CD4-positive, CD25-positive, alpha-beta regulatory T cell (primary cell): ENCODE results near the gene KRT38. TPM values are rescaled to one million over a fixed set of nuclear protein-coding genes. Genes with fewer than 3 reads are reported as not detected.
A peak's percentile ranks its signal among the peaks of the same experiment; 100 is the strongest.

Source experiments
- ATAC-seq, 2 donors: fragments of 150-1000 bp; cut with Tn5 transposase; one replicate each; pipeline ENCODE4 v1.10.0; 2021; ENCODE audit warnings: low read depth in 2 of 2, moderate number of reproducible peaks in 2 of 2, moderate library complexity in 1 of 2
- DNase-seq, 3 donors: peaks; one replicate each; pipeline versions ENCODE4 v3.0.0 to v3.0.0-alpha.2; 2012 to 2022; ENCODE audit warnings: mixed read lengths in 1 of 3
- H3K27ac ChIP-seq: one replicate; pipeline ENCODE4 v1.7.0; 2013; ENCODE audit warnings: mild to moderate bottlenecking, low read length; ENCODE audit not compliant: insufficient read depth, poor library complexity, severe bottlenecking
- H3K27me3 ChIP-seq: one replicate; pipeline ENCODE4 v1.7.0; 2013; ENCODE audit warnings: low read length; ENCODE audit not compliant: control insufficient read depth, insufficient read depth
- H3K36me3 ChIP-seq: one replicate; pipeline ENCODE4 v1.7.0; 2013; ENCODE audit warnings: mild to moderate bottlenecking, low read length, moderate library complexity; ENCODE audit not compliant: control insufficient read depth, insufficient read depth
- H3K4me1 ChIP-seq: 2 replicates; pipeline ENCODE4 v1.7.0; 2013; ENCODE audit warnings: mild to moderate bottlenecking, low read length; ENCODE audit not compliant: insufficient read depth, control insufficient read depth, poor library complexity, severe bottlenecking
- H3K4me3 ChIP-seq: one replicate; pipeline ENCODE4 v1.7.0; 2013; ENCODE audit warnings: low read depth, mild to moderate bottlenecking, low read length, moderate library complexity
- H3K9me3 ChIP-seq, 2 experiments: 1 replicate in 1 of 2; 2 replicates in 1 of 2; pipeline ENCODE4 v1.7.0; 2013; ENCODE audit warnings: low read length in 2 of 2, mild to moderate bottlenecking in 1 of 2, moderate library complexity in 1 of 2; ENCODE audit not compliant: control insufficient read depth in 2 of 2
- H3K27ac Mint-ChIP-seq, 3 donors: one replicate each; pipeline ENCODE4 v1.8.0; 2020 to 2022; ENCODE audit warnings: mild to moderate bottlenecking in 3 of 3, mixed read lengths in 3 of 3, moderate library complexity in 2 of 3
- H3K27me3 Mint-ChIP-seq: one replicate; pipeline ENCODE4 v1.8.0; 2022; ENCODE audit warnings: mild to moderate bottlenecking, mixed read lengths
- H3K36me3 Mint-ChIP-seq: one replicate; pipeline ENCODE4 v1.8.0; 2020; ENCODE audit warnings: mixed read lengths
- H3K4me1 Mint-ChIP-seq, 4 donors: one replicate each; pipeline ENCODE4 v1.8.0; 2020 to 2022; ENCODE audit warnings: mixed read lengths in 4 of 4, mild to moderate bottlenecking in 1 of 4
- H3K4me3 Mint-ChIP-seq, 4 donors: one replicate each; pipeline ENCODE4 v1.8.0; 2020 to 2022; ENCODE audit warnings: mild to moderate bottlenecking in 4 of 4, mixed read lengths in 4 of 4, moderate library complexity in 3 of 4
- H3K9me3 Mint-ChIP-seq, 7 donors: one replicate each; pipeline ENCODE4 v1.8.0; 2020 to 2022; ENCODE audit warnings: mixed read lengths in 7 of 7, mild to moderate bottlenecking in 3 of 7, moderate library complexity in 2 of 7
- polyA plus RNA-seq, 4 donors: library from polyadenylated mRNA; unstranded; fragments of 300-500 nt; fragmentation: Illumina TruSeq; gene quantifications; one replicate each; pipeline ENCODE4 v1.2.3, GENCODE V29; 2021
- total RNA-seq: library from RNA; stranded (reverse); gene quantifications from one replicate; pipeline ENCODE4 v1.2.3, GENCODE V29; 2022

KRT38 gene
- total RNA-seq = not detected
- polyA plus RNA-seq = not detected

- DNase-seq (no peak), ATAC-seq (no peak)
- H3K27ac Mint-ChIP-seq = no peak within 1 kb of the TSS
- H3K27me3 ChIP-seq = peaks cover 16% of the 10 kb centered on the region
- no peak within 1 kb of the TSS for H3K4me3 ChIP-seq
- no peaks in the 10 kb centered on the region for H3K4me1 Mint-ChIP-seq
- no peaks in the 10 kb centered on the region for H3K36me3 Mint-ChIP-seq
- no peak within 1 kb of the TSS for H3K4me3 Mint-ChIP-seq
- H3K4me1 ChIP-seq = no peaks in the 10 kb centered on the region
- H3K9me3 ChIP-seq = no peaks in the 10 kb centered on the region
- H3K27me3 Mint-ChIP-seq = peaks cover 10% of the 10 kb centered on the region
- no peaks in the 10 kb centered on the region for H3K36me3 ChIP-seq
- H3K27ac ChIP-seq = no peak within 1 kb of the TSS
- H3K9me3 Mint-ChIP-seq = peaks cover 0 to 3% (median 0%) of the 10 kb centered on the region in 7 donors
Measured at GRCh38 chr17:41440531-41441033, at the start of gene KRT38. TSS of gene KRT38 (minus strand) at chr17:41440983. CDS start at chr17:41440921, 62 bp downstream.

DNA sequence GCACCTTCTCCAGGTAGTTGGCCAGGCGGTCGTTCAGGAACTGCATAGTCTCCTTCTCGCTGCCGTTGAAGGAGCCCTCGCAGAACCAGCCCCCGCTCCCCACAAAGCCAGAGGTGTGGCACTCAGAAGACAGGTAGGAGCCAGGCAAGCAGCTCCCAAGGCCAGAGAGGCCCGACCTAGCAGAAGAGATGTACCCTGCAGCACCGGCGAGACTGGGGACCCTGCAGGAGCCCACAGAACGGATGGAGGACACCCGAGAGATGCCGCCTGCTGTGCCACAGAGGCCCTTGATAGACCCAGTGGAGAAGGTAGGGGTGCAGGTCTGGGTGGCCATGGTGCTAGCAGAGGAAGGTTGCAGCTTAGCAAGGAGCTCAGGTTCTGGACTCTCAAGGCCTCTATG is 48.7 kb upstream of the KRT38 start, which contains the start of gene KRT36:
KRT36 (minus strand) TSS at position 380 of the 400 bp plus-strand sequence; CDS start at position 334, 46 bp downstream.
- peaks cover 0 to 4% (median 0%) of the 10 kb centered on the region in 4 donors for H3K4me1 Mint-ChIP-seq
- peaks cover 19% of the 10 kb centered on the region for H3K27me3 Mint-ChIP-seq
- H3K36me3 Mint-ChIP-seq = no peaks in the 10 kb centered on the region
- Histone ChIP-seq H3K4me3 (no peak within 1 kb of the TSS), H3K4me1 (no peaks in the 10 kb centered on the region), H3K27ac (no peak within 1 kb of the TSS), H3K9me3 (no peaks in the 10 kb centered on the region), H3K27me3 (no peaks in the 10 kb centered on the region), H3K36me3 (no peaks in the 10 kb centered on the region)
- H3K9me3 Mint-ChIP-seq = peaks cover 0 to 1% (median 0%) of the 10 kb centered on the region in 7 donors
- H3K4me3 Mint-ChIP-seq = no peak within 1 kb of the TSS
- DNase-seq = no peak
- no peak within 1 kb of the TSS for H3K27ac Mint-ChIP-seq
- no peak for ATAC-seq

GRCh38 chr17:41486809-41487530 is 46.2 kb upstream of the KRT38 start:
- no peaks in the 10 kb centered on the region for H3K9me3 ChIP-seq
- no peak overlapping the region for H3K27ac ChIP-seq
- Mint-ChIP-seq H3K27me3 (peaks cover 14% of the 10 kb centered on the region), H3K36me3 (no peaks in the 10 kb centered on the region), H3K4me1 (peaks cover 0 to 4% (median 0%) of the 10 kb centered on the region in 4 donors), H3K4me3 (no peak overlapping the region), H3K9me3 (peaks cover 0 to 1% (median 0%) of the 10 kb centered on the region in 7 donors), H3K27ac (no peak overlapping the region)
- no peaks in the 10 kb centered on the region for H3K36me3 ChIP-seq
- H3K27me3 ChIP-seq = no peaks in the 10 kb centered on the region
- ATAC-seq (no peak), DNase-seq (peak in 1 of 3 donors; percentile 36)
- no peak overlapping the region for H3K4me3 ChIP-seq
- no peaks in the 10 kb centered on the region for H3K4me1 ChIP-seq

- no peaks in the 10 kb centered on the region for H3K27me3 ChIP-seq
- H3K27ac ChIP-seq = no peak overlapping the region
- no peaks in the 10 kb centered on the region for H3K36me3 ChIP-seq
- H3K4me1 ChIP-seq = no peaks in the 10 kb centered on the region
- H3K27me3 Mint-ChIP-seq = peaks cover 14% of the 10 kb centered on the region
- H3K9me3 Mint-ChIP-seq = peaks cover 0 to 1% (median 0%) of the 10 kb centered on the region in 7 donors
- no peaks in the 10 kb centered on the region for H3K9me3 ChIP-seq
- DNase-seq (no peak), ATAC-seq (no peak)
- H3K4me3 Mint-ChIP-seq = no peak overlapping the region
- peaks cover 0 to 4% (median 0%) of the 10 kb centered on the region in 4 donors for H3K4me1 Mint-ChIP-seq
- no peak overlapping the region for H3K27ac Mint-ChIP-seq
- no peaks in the 10 kb centered on the region for H3K36me3 Mint-ChIP-seq
- H3K4me3 ChIP-seq = no peak overlapping the region
Measured at GRCh38 chr17:41486316-41486715, 45.5 kb upstream of the KRT38 start.

DNA sequence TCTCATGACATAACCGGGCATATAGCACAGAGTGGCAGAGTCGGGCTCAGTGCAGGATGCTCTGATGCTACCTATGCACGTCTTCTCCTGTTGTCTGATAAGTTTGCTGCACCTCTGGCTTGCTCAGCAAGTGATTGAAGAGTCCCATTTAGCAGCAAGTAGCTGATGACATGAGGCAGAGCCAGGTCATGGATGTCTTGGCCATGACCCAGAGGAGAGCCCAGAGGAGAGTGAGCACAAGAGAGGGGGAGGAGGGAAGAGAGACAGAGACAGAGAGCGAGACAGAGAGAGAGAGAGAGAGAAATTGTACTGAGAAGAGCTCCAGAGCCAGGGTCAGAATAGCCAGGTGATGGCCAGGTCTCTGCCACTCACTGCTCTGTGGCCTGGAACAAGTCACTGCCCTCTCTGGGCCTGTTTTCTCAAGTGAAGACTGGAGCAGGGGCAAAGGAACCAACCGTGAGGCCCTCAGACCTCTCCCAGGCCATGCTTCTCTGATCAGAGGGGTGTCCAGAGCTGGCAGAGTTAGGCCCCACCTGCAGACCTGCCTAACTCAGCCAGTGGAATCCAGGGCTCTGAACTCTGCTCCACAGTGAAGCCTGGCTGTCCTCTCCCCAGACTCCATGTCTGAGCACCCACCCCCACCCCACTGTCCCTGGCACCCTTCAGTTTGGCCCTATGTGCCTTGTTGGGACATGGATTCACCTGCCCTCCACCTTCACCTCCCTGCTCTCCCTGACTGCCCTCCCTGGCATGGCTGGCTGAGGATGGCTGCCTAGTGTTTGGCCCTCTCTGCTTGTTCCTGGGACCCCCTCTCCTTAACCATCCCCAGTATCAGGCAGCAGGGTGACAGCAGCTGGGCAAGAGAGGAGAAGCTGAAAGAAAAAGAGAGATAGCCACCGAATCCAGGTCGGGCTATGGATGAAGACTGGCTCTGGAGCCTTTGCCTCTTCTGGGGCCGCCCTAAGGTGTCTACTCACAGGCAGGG is 44.4 kb upstream of the KRT38 start:
- H3K4me1 ChIP-seq = no peaks in the 10 kb centered on the region
- H3K9me3 ChIP-seq = no peaks in the 10 kb centered on the region
- Mint-ChIP-seq H3K9me3 (no peaks in the 10 kb centered on the region), H3K27me3 (peaks cover 7% of the 10 kb centered on the region), H3K4me1 (peaks cover 0 to 3% (median 0%) of the 10 kb centered on the region in 4 donors), H3K4me3 (peak overlapping the region in 1 of 4 donors; percentile 71), H3K36me3 (no peaks in the 10 kb centered on the region), H3K27ac (peak overlapping the region in 1 of 3 donors; percentile 85)
- no peak overlapping the region for H3K4me3 ChIP-seq
- H3K36me3 ChIP-seq = no peaks in the 10 kb centered on the region
- H3K27me3 ChIP-seq = no peaks in the 10 kb centered on the region
- DNase-seq (no peak), ATAC-seq (no peak)
- H3K27ac ChIP-seq = no peak overlapping the region

DNA sequence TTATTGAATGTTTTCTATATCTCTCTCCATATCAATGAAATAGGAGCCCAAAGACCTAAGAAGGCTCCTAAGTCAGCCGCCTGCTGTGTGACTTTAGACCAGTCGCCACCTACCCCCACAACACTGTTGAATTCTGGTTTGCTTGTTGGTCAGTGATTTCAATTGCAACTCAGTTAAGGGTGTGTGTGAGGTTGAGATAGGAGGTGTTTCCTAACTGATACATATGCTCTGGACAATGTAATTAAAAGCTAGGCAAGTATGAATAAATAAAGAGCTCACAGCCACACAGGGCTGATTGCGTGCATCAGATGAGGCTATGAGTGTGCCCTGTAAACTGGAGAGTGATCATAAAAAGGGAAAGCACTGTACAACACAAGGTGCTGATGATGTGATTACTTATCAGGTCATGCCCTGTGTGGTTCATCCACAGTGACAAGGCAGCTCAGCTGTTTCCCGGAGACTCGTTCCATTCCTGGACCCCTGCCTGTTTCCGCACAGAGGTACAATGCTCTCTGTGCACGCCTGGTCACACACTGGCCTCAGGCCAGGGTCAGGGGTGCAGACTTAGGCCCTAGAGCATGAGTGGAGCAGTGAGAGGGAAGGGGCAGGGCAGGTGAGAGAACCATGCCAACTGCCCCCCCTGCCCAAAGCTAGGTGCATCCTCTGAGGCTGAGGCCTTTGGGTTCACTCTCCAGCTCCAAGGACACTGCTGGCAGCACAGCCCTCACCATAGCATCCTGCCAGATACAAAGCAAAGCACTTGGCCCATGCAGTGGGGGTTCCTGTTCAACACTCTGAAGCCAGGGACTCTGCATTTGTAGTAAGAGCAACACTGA is 43.4 kb upstream of the KRT38 start:
- Mint-ChIP-seq H3K36me3 (no peaks in the 10 kb centered on the region), H3K9me3 (no peaks in the 10 kb centered on the region), H3K4me3 (no peak overlapping the region), H3K4me1 (no peaks in the 10 kb centered on the region), H3K27me3 (peaks cover 7% of the 10 kb centered on the region), H3K27ac (no peak overlapping the region)
- H3K27ac ChIP-seq = no peak overlapping the region
- H3K9me3 ChIP-seq = no peaks in the 10 kb centered on the region
- ATAC-seq (no peak), DNase-seq (no peak)
- H3K36me3 ChIP-seq = no peaks in the 10 kb centered on the region
- no peaks in the 10 kb centered on the region for H3K4me1 ChIP-seq
- H3K27me3 ChIP-seq = no peaks in the 10 kb centered on the region
- H3K4me3 ChIP-seq = no peak overlapping the region

- peaks cover 7% of the 10 kb centered on the region for H3K27me3 Mint-ChIP-seq
- Histone ChIP-seq H3K27me3 (no peaks in the 10 kb centered on the region), H3K4me3 (no peak overlapping the region), H3K9me3 (no peaks in the 10 kb centered on the region), H3K4me1 (no peaks in the 10 kb centered on the region), H3K36me3 (no peaks in the 10 kb centered on the region), H3K27ac (no peak overlapping the region)
- ATAC-seq (no peak), DNase-seq (no peak)
- no peaks in the 10 kb centered on the region for H3K9me3 Mint-ChIP-seq
- H3K27ac Mint-ChIP-seq = no peak overlapping the region
- H3K4me3 Mint-ChIP-seq = no peak overlapping the region
- H3K4me1 Mint-ChIP-seq = no peaks in the 10 kb centered on the region
- H3K36me3 Mint-ChIP-seq = no peaks in the 10 kb centered on the region
Measured at GRCh38 chr17:41483531-41483930, 42.7 kb upstream of the KRT38 start.
